DOHH2 (cell line): ENCODE results near the gene TOPBP1.

ENCODE experiments used
- CTCF ChIP-seq: fragments of 200-600 bp; sonication (generic); IDR thresholded peaks from one replicate; pipeline ENCODE4 v1.5.1; 2014; ENCODE audit warnings: antibody characterized with exemption, mild to moderate bottlenecking, low read depth, low read length; ENCODE audit not compliant: poor library complexity, severe bottlenecking
- EZH2phosphoT487 ChIP-seq: fragments of 200-600 bp; sonication (generic); IDR thresholded peaks from 2 replicates; pipeline ENCODE4 v1.6.1; 2017; ENCODE audit warnings: borderline replicate concordance, mild to moderate bottlenecking, antibody characterized with exemption, low read length, moderate library complexity, mixed read lengths

- TF ChIP-seq CTCF, result no peak
- no peak for TF ChIP-seq EZH2phosphoT487
Observed at GRCh38 chr3:133573629-133574194, 88.0 kb downstream of the TOPBP1 start, which contains the start of gene CDV3.
